ENCODE results near the gene DNAH14. TPM values are rescaled to one million over a fixed set of nuclear protein-coding genes. Genes with fewer than 3 reads are reported as not detected.

The DNAH14 gene
- total and polyA plus RNA-seq, 2 of the 8 experiments (the other 6 are each of a cell fraction or from before 2014, with no cell fraction given): 8.4 to 40.7 TPM

- DNase-seq (ENCODE audit: low read depth in 1 of 2, low spot score in 2 of 2) (no peak), FAIRE-seq (no peak)
- ChIA-PET POLR2A (ENCODE audit: partially characterized antibody) (no interaction called here), CTCF (ENCODE audit: partially characterized antibody) (no interaction called here)
- no peak overlapping the region for H3K4me3 ChIP-seq (ENCODE audit: extremely low read depth in 1 of 4, insufficient read depth in 2 of 4, low read depth in 3 of 4, low read length in 4 of 4)
- no peaks in the 10 kb centered on the region for H4K20me1 ChIP-seq (replicated peaks in 1 of 2; ENCODE audit: control insufficient read depth in 1 of 2, insufficient read depth in 2 of 2, low read length in 2 of 2)
- 90 to 100% methylated on average over 1 to 12 of the region's 21 CpGs for WGBS, 2 experiments (ENCODE audit: extremely low coverage in 1 of 2, insufficient coverage in 1 of 2, insufficient read length in 1 of 2, insufficient replicate concordance in 2 of 2, low coverage in 1 of 2, low lambda C conversion rate in 2 of 2, missing lambda C conversion rate in 1 of 2)
- H4K91ac ChIP-seq (replicated peaks; ENCODE audit: insufficient read length, low read length): no peak overlapping the region
- H3K27ac ChIP-seq (ENCODE audit: low read depth, low read length): no peak overlapping the region
- no peaks in the 10 kb centered on the region for H3K79me2 ChIP-seq (ENCODE audit: control insufficient read depth in 1 of 2, insufficient read depth in 2 of 2, low read length in 2 of 2)
- H2BK5ac ChIP-seq (ENCODE audit: low read depth, low read length): no peak overlapping the region
- no peaks in the 10 kb centered on the region for H3K9me3 ChIP-seq (ENCODE audit: insufficient read depth in 2 of 2, low read depth in 1 of 2, low read length in 1 of 2)
- H3K23ac ChIP-seq (ENCODE audit: insufficient read length): no peak overlapping the region
- H4K5ac ChIP-seq (ENCODE audit: insufficient read length, low read depth, low read length): no peak overlapping the region
- peaks cover 0 to 2% (median 0%) of the 10 kb centered on the region in 4 experiments; a peak in 1 of 7 replicates for H3K4me1 ChIP-seq (replicated peaks in 1 of 4; ENCODE audit: control insufficient read depth in 3 of 4, insufficient read depth in 4 of 4, low read length in 3 of 4)
- no peaks in the 10 kb centered on the region for H3K23me2 ChIP-seq (ENCODE audit: low read depth, low read length)
- no peaks in the 10 kb centered on the region for H3K79me1 ChIP-seq (ENCODE audit: low read depth, low read length)
- H3K36me3 ChIP-seq (ENCODE audit: control insufficient read depth in 2 of 4, insufficient read depth in 4 of 4, low read length in 3 of 4): no peaks in the 10 kb centered on the region
- H3K27me3 ChIP-seq (replicated peaks in 1 of 4; ENCODE audit: control insufficient read depth in 3 of 4, extremely low read depth in 1 of 4, insufficient read depth in 3 of 4, low read length in 3 of 4): peaks cover 0 to 3% (median 1%) of the 10 kb centered on the region in 4 experiments; a peak in 3 of 7 replicates
- H3K18ac ChIP-seq (ENCODE audit: extremely low read depth, low read length): no peak overlapping the region
- no peak overlapping the region for H2BK15ac ChIP-seq (ENCODE audit: low read length)
- no peak overlapping the region for H2BK20ac ChIP-seq (ENCODE audit: low read length)
- no peak overlapping the region for H3K4ac ChIP-seq (replicated peaks; ENCODE audit: insufficient read length, low read depth, low read length)
- H2AFZ ChIP-seq (ENCODE audit: low read length): no peak overlapping the region
- no peak overlapping the region for H2BK120ac ChIP-seq (replicated peaks; ENCODE audit: low read depth, low read length)
- no peak overlapping the region for H3K56ac ChIP-seq (replicated peaks; ENCODE audit: insufficient read length, low read depth, low read length)
- H2BK12ac ChIP-seq (ENCODE audit: low read depth, low read length): no peak overlapping the region
- no peak overlapping the region for H3K14ac ChIP-seq (ENCODE audit: insufficient read length)
- H3K9ac ChIP-seq (replicated peaks in 1 of 4; ENCODE audit: extremely low read depth in 1 of 4, low read depth in 3 of 4, low read length in 3 of 4): no peak overlapping the region
- no peak overlapping the region for H4K8ac ChIP-seq (ENCODE audit: extremely low read depth, insufficient read depth, low read length)
- H2AK5ac ChIP-seq (ENCODE audit: low read depth, low read length): no peak overlapping the region
- no peak overlapping the region for H3K4me2 ChIP-seq (ENCODE audit: insufficient read depth in 1 of 2, low read depth in 2 of 2, low read length in 2 of 2)
- TF ChIP-seq ATF3 (IDR thresholded peaks at IDR 0.05; ENCODE audit: insufficient read depth, low read depth, low read length): no peak
- no peak for TF ChIP-seq SRF (IDR thresholded peaks at IDR 0.05; ENCODE audit: low read depth, low read length)
- no peak for TF ChIP-seq PHF8 (conservative IDR thresholded peaks at IDR 0.05; ENCODE audit: low read depth, low read length)
- TF ChIP-seq BACH1 (IDR thresholded peaks at IDR 0.05; ENCODE audit: low read length): no peak
- TF ChIP-seq BCL11A (IDR thresholded peaks at IDR 0.05; ENCODE audit: low read depth in 2 of 2, low read length in 2 of 2): no peak
- no peak for TF ChIP-seq SAP30 (IDR thresholded peaks at IDR 0.05; ENCODE audit: insufficient read depth, insufficient replicate concordance, low read length)
These were observed 443.7 kb downstream of the DNAH14 start for GRCh38 chr1:225373155-225373554.

Measured in H1 (cell line).